ENCODE data around the gene PVR. TPM values are rescaled to one million over a fixed set of nuclear protein-coding genes. Genes with fewer than 3 reads are reported as not detected.
"Not testable (repeated sequence)": the region's sequence is repeated elsewhere in the genome, so short reads cannot be mapped to it uniquely, and the experiment has no call there.

Gene PVR
- total RNA-seq, 1 donor from 2014 or later: 38.0 TPM

GRCh38 chr19:44614313-44614712 lies 29.4 kb upstream of the PVR start:
- DNase-seq (ENCODE audit: missing footprints): no peak
- ATAC-seq: no peak

GRCh38 chr19:44615863-44616247 lies 27.9 kb upstream of the PVR start:
- intact Hi-C loops (cut with DNase I): no loop called here

More at GRCh38 chr19:44614313-44614712, 29.4 kb upstream of the PVR start:
- intact Hi-C loops (cut with DNase I): loop anchor here (5.0 kb wide), 1 partner anchor 33 kb away; no protein-coding TSS in a partner anchor

DNA sequence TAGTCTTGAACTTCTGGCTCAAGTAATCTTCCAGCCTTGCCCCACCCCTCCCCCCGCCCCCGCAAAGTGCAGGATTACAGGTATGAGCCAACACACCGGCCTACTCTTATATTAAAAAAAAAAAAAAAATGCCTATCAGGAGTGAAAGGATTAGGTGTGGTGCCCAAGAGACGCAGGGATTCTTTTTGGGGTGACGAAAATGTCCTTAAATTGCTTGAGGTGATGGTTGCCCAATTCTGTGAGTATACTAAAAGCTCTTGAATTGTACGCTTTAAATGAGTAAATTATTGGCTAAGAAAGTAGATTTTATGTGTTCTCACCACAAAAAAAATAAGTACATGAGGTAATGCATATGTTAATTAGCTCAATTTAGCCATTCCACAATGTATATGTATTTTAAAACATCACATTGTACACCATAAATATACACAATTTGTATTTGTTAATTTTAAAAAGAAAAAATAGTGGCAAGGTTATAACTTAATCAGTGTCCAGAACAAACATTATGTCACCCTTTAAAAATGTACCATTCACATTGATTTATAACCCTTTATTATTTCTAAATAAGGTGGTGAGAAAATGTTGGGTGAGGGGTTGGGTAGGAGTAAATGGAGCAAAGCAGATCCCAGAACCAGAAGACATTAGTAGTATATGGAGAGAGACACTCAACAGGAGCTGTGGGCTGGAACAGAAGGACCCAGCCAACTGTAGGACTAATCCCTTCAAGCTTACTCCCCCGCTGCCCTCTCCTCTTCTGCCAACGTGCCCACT lies 26.4 kb upstream of the PVR start:
- DNase-seq (ENCODE audit: missing footprints) (no peak), ATAC-seq (no peak)
- intact Hi-C loops (cut with DNase I): no loop called here

More at GRCh38 chr19:44615863-44616247, 27.9 kb upstream of the PVR start:
- ATAC-seq (peak; percentile 56), DNase-seq (ENCODE audit: missing footprints) (no peak)

DNA sequence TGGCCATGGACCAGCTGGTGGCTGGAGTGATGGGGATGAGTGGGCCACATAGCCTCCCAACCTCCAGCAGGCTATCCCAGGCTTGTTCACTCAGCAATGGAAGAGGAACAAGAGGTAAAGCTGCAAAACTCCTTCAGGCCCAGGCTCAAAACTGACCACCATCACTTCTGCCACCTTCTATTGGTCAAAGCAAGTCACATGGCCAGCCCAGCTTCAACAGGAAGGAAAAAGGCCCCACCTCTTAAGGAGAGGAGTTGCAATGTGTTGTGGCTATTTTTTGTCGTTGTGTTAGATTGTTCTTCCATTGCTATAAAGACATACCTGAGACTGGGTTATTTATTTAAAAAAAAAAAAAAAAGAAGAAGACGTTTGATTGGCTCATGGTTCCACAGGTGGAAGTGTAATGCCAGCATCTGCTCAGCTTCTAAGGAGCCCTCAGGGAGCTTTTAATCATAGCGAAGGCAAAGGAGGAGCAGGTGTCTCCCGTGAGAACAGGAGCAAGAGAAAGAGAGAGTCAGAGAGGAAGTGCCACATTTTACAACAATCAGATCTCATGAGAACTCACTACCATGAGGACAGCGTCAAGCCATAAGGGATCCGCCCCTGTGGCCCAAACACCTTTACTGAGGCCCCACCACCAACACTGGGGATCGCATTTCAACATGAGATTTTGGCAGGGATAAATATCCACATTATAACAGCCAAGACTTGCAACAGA lies 24.9 kb upstream of the PVR start:
- ATAC-seq (no peak), DNase-seq (ENCODE audit: missing footprints) (no peak)
- intact Hi-C loops (cut with DNase I): no loop called here

DNA sequence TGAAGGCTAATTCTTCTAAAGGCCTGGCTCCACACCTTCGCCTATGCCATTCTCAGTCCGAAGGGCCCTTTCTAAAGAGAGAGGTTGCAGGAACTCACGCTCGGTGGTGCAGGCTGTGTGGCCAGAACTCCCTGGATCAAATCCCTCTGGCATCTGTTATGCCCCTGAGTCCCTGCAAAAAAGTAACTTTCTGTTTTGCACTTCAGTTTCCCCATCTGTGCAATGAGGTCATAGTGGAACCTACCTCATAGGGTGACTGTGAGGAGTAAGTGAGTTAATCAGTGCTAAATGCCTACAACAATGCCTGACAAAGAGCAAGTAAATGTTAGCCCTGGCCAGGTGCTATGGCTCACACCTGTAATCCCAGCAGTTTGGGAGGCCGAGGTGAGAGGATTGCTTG lies 23.0 kb upstream of the PVR start:
- DNase-seq (ENCODE audit: missing footprints): no peak
- intact Hi-C loops (cut with DNase I): no loop called here
- no peak for ATAC-seq

GRCh38 chr19:44621367-44621766 lies 22.3 kb upstream of the PVR start:
- intact Hi-C loops (cut with DNase I): no loop called here
- no peak for DNase-seq (ENCODE audit: missing footprints)
- ATAC-seq: no peak

DNA sequence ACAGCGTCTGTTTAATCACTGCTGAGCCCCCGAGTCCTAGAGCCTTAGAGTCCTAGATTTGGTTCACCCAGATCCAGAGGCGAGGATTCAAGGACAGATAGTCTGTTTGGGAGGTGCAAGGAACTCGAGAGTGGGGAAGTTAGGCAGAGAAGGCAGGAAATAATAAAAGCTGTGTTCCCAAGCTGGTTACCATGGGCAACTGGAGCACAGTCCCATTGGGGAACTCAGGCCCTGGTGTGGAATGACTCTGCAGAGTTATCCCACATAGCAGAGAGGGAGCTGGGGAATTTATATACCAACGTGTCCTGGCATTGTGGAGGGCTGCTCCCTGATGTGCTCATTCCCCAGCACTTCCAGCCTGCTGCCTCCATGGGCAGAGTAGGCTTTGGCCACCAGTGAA lies 20.6 kb upstream of the PVR start:
- intact Hi-C loops (cut with DNase I): no loop called here
- peak; percentile 57 for ATAC-seq
- no peak for DNase-seq (ENCODE audit: missing footprints)

GRCh38 chr19:44623626-44624025 lies 20.1 kb upstream of the PVR start:
- DNase-seq (ENCODE audit: missing footprints): no peak
- intact Hi-C loops (cut with DNase I): no loop called here
- no peak for ATAC-seq

DNA sequence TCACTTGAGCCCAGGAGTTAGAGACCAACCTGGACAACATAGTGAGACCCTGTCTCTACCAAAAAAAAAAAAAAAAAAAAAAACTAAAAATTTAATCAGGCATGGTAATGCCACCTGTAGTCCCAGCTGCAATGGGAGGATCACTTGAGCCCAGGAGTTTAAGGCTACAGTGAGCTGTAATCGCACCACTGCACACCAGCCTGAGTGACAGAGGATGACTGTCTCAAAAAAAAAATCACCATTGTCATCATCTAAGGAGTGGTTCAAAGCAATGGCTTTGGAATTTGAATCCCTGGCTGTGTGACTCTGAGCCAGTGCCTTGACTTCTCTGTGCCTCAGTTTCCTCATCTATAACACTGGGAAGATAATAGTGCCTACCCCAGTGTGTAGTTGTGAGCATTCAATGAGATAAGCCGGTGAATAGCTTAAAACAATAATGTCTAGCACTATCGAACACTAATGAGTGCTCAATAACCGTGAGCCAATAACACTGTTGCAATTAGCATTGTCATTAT lies 18.8 kb upstream of the PVR start:
- no peak for ATAC-seq
- intact Hi-C loops (cut with DNase I): no loop called here
- no peak for DNase-seq (ENCODE audit: missing footprints)

- ATAC-seq; DNase-seq (ENCODE audit: missing footprints); intact Hi-C loops (cut with DNase I): not testable (repeated sequence)
Measured at GRCh38 chr19:44625637-44626036, 18.1 kb upstream of the PVR start.

GRCh38 chr19:44626048-44626624 lies 17.6 kb upstream of the PVR start:
- intact Hi-C loops (cut with DNase I): no loop called here
- no peak for DNase-seq (ENCODE audit: missing footprints)
- no peak for ATAC-seq

- ATAC-seq (no peak), DNase-seq (ENCODE audit: missing footprints) (no peak)
- intact Hi-C loops (cut with DNase I): no loop called here
Measured at GRCh38 chr19:44627631-44628030, 16.1 kb upstream of the PVR start.

DNA sequence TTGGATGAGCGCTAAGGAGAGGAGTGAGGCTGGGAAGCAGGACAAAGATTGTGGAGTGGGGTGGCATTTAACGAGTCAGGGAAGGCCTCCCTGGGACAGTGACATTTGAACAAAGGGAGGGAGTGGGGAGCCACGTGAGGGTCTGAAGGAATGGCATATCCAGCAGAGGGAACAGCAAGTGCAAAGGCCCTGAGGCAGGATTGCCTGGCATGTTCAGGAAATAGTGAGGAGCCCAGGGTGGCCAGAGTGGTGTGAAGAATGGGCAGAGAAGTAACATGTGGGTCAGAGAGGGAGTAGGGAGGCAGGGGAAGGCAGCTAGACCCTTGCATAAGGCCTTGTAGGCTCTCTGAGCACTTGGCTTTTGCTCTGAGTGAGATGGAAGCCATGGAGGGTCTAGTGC lies 14.9 kb upstream of the PVR start:
- ATAC-seq: no peak
- no peak for DNase-seq (ENCODE audit: missing footprints)
- intact Hi-C loops (cut with DNase I): no loop called here

DNA sequence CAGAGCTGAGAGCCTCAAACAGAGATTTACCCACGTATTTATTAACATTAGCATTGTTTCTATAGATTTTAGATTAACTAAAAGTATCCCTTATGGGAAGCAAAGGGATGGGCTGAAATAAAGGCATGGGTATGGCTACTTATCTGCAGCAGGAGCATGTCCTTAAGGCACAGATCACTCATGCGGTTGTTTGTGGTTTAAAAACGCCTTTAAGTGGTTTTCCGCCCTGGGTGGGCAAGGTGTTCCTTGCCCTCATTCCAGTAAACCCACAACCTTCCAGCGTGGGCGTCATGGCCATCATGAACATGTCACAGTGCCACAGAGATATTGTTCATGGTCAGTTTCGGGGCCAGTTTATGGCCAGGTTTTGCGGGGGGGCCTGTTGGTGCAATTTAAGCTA lies 12.1 kb upstream of the PVR start:
- intact Hi-C loops (cut with DNase I); DNase-seq (ENCODE audit: missing footprints); ATAC-seq: not testable (repeated sequence)

DNA sequence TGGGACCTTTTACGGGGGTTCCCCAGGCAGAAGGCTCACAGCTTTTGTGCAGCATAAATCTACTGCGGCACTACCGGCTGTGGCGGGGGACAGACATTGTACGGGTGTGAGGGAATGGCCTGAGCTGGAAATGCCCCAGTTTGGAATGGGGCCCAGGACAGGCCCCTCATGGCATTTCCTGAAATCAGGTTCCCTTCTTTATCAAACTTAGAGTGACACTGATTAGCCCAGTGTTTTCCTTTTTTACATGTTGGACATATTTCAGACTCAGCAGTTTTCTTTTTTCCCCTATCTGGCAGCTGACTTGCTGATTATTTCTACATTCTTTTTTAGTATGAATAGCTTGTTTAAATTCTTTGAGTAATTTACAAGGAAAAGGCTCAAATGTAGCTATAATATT lies 9.7 kb upstream of the PVR start:
- DNase-seq (ENCODE audit: missing footprints); ATAC-seq; intact Hi-C loops (cut with DNase I): not testable (repeated sequence)

DNA sequence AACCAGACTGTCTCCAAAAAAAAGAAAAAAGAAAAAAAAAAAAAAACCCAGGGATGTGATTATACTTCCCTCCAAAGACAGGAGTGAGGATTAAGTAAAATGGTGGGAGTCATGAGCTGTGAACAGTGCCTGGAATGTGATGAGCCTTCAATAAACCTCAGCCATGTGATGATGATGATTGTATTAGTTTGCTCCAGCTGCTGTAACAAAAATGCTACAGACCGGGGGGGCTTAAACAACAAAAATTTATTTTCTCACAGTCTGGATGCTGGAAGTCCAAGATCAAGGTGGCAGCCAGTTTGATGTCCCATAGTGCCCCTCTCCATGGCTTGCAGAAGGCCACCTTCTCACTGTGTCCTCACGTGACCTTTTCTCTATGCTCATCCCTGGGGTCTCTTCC lies 8.9 kb upstream of the PVR start:
- no peak for ATAC-seq

DNA sequence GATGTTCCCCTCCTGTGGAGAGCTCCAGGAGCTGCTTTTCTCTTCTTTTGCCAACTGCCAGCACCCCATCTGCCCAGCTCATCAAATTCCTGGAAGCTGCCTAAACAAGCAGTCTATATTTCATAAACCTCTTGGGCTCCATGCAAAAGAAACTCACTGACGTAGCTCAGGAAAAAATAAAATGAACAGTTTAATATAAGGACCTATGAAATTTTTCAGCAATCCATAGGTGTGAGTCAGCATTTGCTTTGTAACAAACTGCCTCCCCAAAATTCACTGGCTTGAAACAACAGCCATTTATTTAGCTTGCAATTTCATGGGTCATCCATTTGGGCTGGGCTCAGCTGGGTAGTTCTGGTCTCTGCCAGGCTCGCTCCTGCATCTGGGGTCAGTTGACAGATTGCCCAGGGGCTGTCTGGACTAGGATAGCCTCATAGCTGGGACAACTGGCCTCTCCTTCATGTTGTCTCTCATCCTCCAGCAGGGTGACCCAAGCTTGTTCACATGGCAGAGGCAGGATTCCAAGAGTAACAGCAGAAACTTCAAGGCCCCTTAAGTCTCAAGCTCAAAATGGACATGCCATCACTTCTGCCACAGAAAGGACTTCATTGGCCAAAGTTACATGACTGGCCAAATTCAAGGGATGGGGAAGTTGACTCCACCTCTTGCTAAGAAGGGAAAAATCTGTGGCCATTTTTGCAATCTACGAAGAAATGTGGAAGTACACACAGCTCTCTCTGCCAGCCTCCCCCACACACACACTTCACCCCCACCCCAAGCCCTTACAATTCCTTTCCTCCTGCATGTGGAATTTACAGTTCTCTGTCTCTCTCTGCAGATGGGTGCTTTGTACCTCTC lies 7.9 kb upstream of the PVR start:
- peak; percentile 37 for ATAC-seq
- intact Hi-C loops (cut with DNase I): no loop called here
- no peak for DNase-seq (ENCODE audit: missing footprints)

More for the DNA sequence above, 8.9 kb upstream of the PVR start:
- DNase-seq (ENCODE audit: missing footprints): no peak
- intact Hi-C loops (cut with DNase I): no loop called here

DNA sequence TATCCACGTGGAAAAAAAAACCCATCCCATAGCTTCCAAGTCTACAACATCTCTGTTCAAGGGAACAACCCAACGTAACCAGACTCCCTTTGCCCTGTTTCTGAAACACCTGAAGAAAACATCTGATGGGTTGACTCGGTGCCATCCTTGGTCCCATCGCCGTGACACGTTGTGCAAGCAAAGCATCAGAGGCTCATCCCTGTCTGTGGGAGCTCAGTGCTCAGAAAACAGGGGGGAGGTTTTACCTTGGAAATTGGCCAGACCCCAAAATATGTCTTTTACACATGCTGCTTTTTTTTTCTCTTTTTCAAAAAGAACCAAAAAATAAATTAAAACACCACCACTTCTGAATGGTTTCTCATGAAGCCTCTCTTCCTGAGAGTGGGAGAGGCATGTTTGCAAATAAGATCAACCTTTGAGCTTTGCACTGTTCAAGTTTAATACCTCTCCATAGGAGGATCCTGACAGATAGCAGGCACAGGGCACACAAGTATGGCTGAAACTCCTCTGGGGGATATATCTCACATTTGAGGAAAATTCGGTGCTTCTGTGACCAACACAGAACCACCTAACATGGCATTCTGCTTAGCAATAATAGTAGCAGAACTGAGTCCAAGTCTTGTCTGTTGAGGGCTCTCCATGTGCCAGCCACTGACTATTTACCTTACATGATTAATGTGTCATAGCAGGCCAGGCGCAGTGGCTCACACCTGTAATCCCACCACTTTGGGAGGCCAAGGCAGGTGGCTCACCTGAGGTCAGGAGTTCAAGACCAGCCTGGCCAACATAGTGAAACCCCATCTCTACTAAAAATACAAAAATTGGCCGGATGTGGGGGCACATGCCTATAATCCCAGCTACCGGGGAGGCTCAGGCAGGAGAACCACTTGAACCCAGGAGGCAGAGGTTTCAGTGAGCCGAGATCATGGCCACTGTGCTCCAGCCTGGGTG lies 7.0 kb upstream of the PVR start:
- intact Hi-C loops (cut with DNase I): no loop called here
- no peak for DNase-seq (ENCODE audit: missing footprints)
- ATAC-seq: no peak

Data from Right ventricle myocardium inferior (tissue), 1 donor.